Caco-2 (cell line): ENCODE results near the gene C5orf15. TPM values are rescaled to one million over a fixed set of nuclear protein-coding genes. Genes with fewer than 3 reads are reported as not detected.

Source experiments
- BruUV-seq: library from RNA; stranded (reverse); fragments of 400-500 nt; replicated peaks from 2 replicates; lab custom pipeline; 2021; lab: Mats Ljungman, UMichigan
- CTCF ChIA-PET: fragments of 300-600 bp; sonication (Branson Sonifier 250); formaldehyde crosslinking; loops from one replicate; lab custom pipeline; 2022; ENCODE audit warnings: antibody characterized with exemption; lab: Charles Lee
- POLR2A ChIA-PET: fragments of 300-600 bp; sonication (Branson Sonifier 250); formaldehyde crosslinking; loops from one replicate; lab custom pipeline; 2022; ENCODE audit warnings: antibody characterized with exemption; lab: Charles Lee
- DNase-seq, 2 experiments: peaks; one replicate each; pipeline versions ENCODE4 v3.0.0 to v3.0.0-alpha.2; 2020 to 2022
- H3K27me3 ChIP-seq: replicated peaks from 2 replicates; pipeline ENCODE4 v1.6.0; 2011; ENCODE audit warnings: low read length; ENCODE audit not compliant: control insufficient read depth, insufficient read depth
- H3K36me3 ChIP-seq: 2 replicates; pipeline ENCODE4 v1.5.1; 2011; ENCODE audit warnings: low read length; ENCODE audit not compliant: control insufficient read depth, insufficient read depth
- H3K4me1 ChIP-seq: fragments of 250-450 bp; sonication (Bioruptor Pico); 2 replicates; pipeline ENCODE4 v1.5.1; 2020; ENCODE audit warnings: mild to moderate bottlenecking
- H3K4me3 ChIP-seq: 2 replicates; pipeline ENCODE4 v1.5.1; 2011; ENCODE audit warnings: low read depth, mild to moderate bottlenecking, control low read depth, low read length
- H3K9me3 ChIP-seq: fragments of 250-450 bp; sonication (Bioruptor Pico); 2 replicates; pipeline ENCODE4 v1.5.1; 2020; ENCODE audit warnings: mild to moderate bottlenecking, moderate library complexity
- H3K27ac Mint-ChIP-seq: one replicate; pipeline ENCODE4 v1.8.0; 2022; ENCODE audit warnings: mixed read lengths; ENCODE audit not compliant: unreplicated experiment
- H3K27me3 Mint-ChIP-seq: one replicate; pipeline ENCODE4 v1.8.0; 2022; ENCODE audit warnings: mixed read lengths; ENCODE audit not compliant: insufficient read depth, unreplicated experiment
- H3K36me3 Mint-ChIP-seq: one replicate; pipeline ENCODE4 v1.8.0; 2022; ENCODE audit warnings: mild to moderate bottlenecking, mixed read lengths; ENCODE audit not compliant: insufficient read depth, unreplicated experiment
- H3K4me1 Mint-ChIP-seq: one replicate; pipeline ENCODE4 v1.8.0; 2022; ENCODE audit warnings: low read depth, mixed read lengths; ENCODE audit not compliant: unreplicated experiment
- H3K4me3 Mint-ChIP-seq: one replicate; pipeline ENCODE4 v1.8.0; 2022; ENCODE audit warnings: mild to moderate bottlenecking, moderate library complexity, mixed read lengths; ENCODE audit not compliant: unreplicated experiment
- H3K9me3 Mint-ChIP-seq: one replicate; pipeline ENCODE4 v1.8.0; 2022; ENCODE audit warnings: mixed read lengths; ENCODE audit not compliant: unreplicated experiment
- intact Hi-C: fragments of 100-400 bp; cut with micrococcal nuclease; formaldehyde crosslinking; loops from one replicate; pipeline ENCODE4 v1.10.0; 2022; ENCODE audit not compliant: unreplicated experiment
- total RNA-seq: library from RNA; stranded (reverse); gene quantifications from 2 replicates; pipeline ENCODE4 v1.2.3, GENCODE V29; 2022
- TF ChIP-seq, protein P1 (sequence below), 2 experiments: fragments of 200-600 bp in 1 of 2; IDR thresholded peaks; 1 replicate in 1 of 2; 2 replicates in 1 of 2; pipeline versions ENCODE4 v1.5.1 to v1.8.0; 2011 to 2022; ENCODE audit warnings: antibody characterized with exemption in 1 of 2, control low read depth in 1 of 2, inconsistent platforms in 1 of 2, low read depth in 1 of 2, low read length in 1 of 2, mild to moderate bottlenecking in 1 of 2, moderate library complexity in 1 of 2; ENCODE audit not compliant: insufficient read depth in 1 of 2, severe bottlenecking in 1 of 2, unreplicated experiment in 1 of 2

Gene C5orf15
- total RNA-seq, 1 experiment from 2014 or later = 35.6 TPM

- TF ChIP-seq, protein P1, sequence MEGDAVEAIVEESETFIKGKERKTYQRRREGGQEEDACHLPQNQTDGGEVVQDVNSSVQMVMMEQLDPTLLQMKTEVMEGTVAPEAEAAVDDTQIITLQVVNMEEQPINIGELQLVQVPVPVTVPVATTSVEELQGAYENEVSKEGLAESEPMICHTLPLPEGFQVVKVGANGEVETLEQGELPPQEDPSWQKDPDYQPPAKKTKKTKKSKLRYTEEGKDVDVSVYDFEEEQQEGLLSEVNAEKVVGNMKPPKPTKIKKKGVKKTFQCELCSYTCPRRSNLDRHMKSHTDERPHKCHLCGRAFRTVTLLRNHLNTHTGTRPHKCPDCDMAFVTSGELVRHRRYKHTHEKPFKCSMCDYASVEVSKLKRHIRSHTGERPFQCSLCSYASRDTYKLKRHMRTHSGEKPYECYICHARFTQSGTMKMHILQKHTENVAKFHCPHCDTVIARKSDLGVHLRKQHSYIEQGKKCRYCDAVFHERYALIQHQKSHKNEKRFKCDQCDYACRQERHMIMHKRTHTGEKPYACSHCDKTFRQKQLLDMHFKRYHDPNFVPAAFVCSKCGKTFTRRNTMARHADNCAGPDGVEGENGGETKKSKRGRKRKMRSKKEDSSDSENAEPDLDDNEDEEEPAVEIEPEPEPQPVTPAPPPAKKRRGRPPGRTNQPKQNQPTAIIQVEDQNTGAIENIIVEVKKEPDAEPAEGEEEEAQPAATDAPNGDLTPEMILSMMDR (IDR thresholded peaks at IDR 0.05; ENCODE audit: insufficient read depth in 1 of 2, low read depth in 1 of 2, low read length in 1 of 2, severe bottlenecking in 1 of 2, unreplicated experiment in 1 of 2) = no peak
- DNase-seq = peak in 1 of 2 experiments; percentile 42
- ChIA-PET POLR2A (no interaction called here), CTCF (no interaction called here)
- Mint-ChIP-seq H3K36me3 (no peaks in the 10 kb centered on the region), H3K27ac (no peak overlapping the region), H3K9me3 (no peaks in the 10 kb centered on the region), H3K4me1 (peaks cover 10% of the 10 kb centered on the region), H3K4me3 (no peak overlapping the region), H3K27me3 (peaks cover 3% of the 10 kb centered on the region)
- H3K36me3 ChIP-seq = no peaks in the 10 kb centered on the region; the same call in 1 of the 2 replicates
- H3K4me1 ChIP-seq = peaks cover 29% of the 10 kb centered on the region
- no peak overlapping the region for H3K4me3 ChIP-seq
- no TSS peak for BruUV-seq
- no peaks in the 10 kb centered on the region for H3K9me3 ChIP-seq
- intact Hi-C loops = no loop called here
- H3K27me3 ChIP-seq = no peaks in the 10 kb centered on the region
Measured at GRCh38 chr5:133926489-133927299, 41.7 kb downstream of the C5orf15 start.

DNA sequence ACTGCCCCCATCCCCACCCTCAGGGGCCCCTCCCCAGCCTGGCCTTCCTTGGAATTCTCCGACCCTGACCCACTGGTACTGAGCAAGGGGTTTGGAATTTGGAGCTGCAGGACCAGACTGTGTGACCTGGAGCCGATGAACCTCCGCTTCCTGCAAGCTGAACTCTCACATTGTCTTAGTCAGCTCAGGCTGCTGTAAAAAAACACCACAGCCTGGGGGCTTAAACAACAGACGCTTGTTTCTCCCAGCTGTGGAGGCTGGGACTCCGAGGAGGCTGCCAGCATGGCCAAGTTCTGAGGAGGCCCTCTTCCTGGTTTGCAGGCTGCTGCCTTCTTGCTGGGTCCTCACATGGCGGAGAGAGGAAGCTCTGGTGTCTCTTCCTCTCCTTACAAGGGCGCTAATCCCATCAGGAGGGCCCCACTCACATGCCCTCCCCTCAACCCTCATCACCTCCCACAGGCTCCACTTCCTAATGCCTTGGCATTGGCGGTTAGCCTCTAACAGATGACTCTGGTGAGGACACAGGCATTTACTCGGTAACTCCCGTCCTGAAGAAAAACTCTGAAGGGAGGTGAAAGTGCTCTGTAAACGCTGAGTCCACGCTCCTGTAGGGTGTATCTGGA is 42.4 kb downstream of the C5orf15 start:
- TF ChIP-seq, protein P1 (IDR thresholded peaks at IDR 0.05; ENCODE audit: insufficient read depth in 1 of 2, low read depth in 1 of 2, low read length in 1 of 2, severe bottlenecking in 1 of 2, unreplicated experiment in 1 of 2) = no peak
- H3K27ac Mint-ChIP-seq = no peak overlapping the region
- no peaks in the 10 kb centered on the region for H3K36me3 Mint-ChIP-seq
- no peak overlapping the region for H3K4me3 Mint-ChIP-seq
- no TSS peak for BruUV-seq
- ChIA-PET CTCF (no interaction called here), POLR2A (no interaction called here)
- H3K27me3 Mint-ChIP-seq = peaks cover 3% of the 10 kb centered on the region
- Histone ChIP-seq H3K9me3 (no peaks in the 10 kb centered on the region), H3K4me1 (peaks cover 29% of the 10 kb centered on the region), H3K27me3 (no peaks in the 10 kb centered on the region), H3K36me3 (no peaks in the 10 kb centered on the region; the same call in 1 of the 2 replicates), H3K4me3 (no peak overlapping the region)
- no peaks in the 10 kb centered on the region for H3K9me3 Mint-ChIP-seq
- intact Hi-C loops = no loop called here
- peaks cover 10% of the 10 kb centered on the region for H3K4me1 Mint-ChIP-seq
- DNase-seq = no peak

GRCh38 chr5:133925269-133925668 is 43.2 kb downstream of the C5orf15 start:
- Histone ChIP-seq H3K4me1 (peaks cover 29% of the 10 kb centered on the region), H3K36me3 (no peaks in the 10 kb centered on the region; the same call in 1 of the 2 replicates), H3K9me3 (no peaks in the 10 kb centered on the region), H3K27me3 (no peaks in the 10 kb centered on the region), H3K4me3 (no peak overlapping the region)
- peaks cover 3% of the 10 kb centered on the region for H3K27me3 Mint-ChIP-seq
- no peak overlapping the region for H3K27ac Mint-ChIP-seq
- intact Hi-C loops = no loop called here
- no peak overlapping the region for H3K4me3 Mint-ChIP-seq
- H3K36me3 Mint-ChIP-seq = no peaks in the 10 kb centered on the region
- TF ChIP-seq, protein P1 (IDR thresholded peaks at IDR 0.05; ENCODE audit: insufficient read depth in 1 of 2, low read depth in 1 of 2, low read length in 1 of 2, severe bottlenecking in 1 of 2, unreplicated experiment in 1 of 2) = no peak
- BruUV-seq = no TSS peak
- H3K9me3 Mint-ChIP-seq = no peaks in the 10 kb centered on the region
- CTCF ChIA-PET = no interaction called here
- H3K4me1 Mint-ChIP-seq = peaks cover 10% of the 10 kb centered on the region
- DNase-seq = no peak
- POLR2A ChIA-PET = no interaction called here
